HG03064 (cell line): ENCODE data around the gene ANKRD37.
"Not testable (repeated sequence)": the region's sequence is repeated elsewhere in the genome, so short reads cannot be mapped to it uniquely, and the experiment has no call there.

ENCODE experiments used
- ATAC-seq: cut with Tn5 transposase; IDR thresholded peaks from one replicate; pipeline ENCODE4 v1.9.1; 2021; ENCODE audit warnings: low read depth; ENCODE audit not compliant: unreplicated experiment

Gene ANKRD37

DNA sequence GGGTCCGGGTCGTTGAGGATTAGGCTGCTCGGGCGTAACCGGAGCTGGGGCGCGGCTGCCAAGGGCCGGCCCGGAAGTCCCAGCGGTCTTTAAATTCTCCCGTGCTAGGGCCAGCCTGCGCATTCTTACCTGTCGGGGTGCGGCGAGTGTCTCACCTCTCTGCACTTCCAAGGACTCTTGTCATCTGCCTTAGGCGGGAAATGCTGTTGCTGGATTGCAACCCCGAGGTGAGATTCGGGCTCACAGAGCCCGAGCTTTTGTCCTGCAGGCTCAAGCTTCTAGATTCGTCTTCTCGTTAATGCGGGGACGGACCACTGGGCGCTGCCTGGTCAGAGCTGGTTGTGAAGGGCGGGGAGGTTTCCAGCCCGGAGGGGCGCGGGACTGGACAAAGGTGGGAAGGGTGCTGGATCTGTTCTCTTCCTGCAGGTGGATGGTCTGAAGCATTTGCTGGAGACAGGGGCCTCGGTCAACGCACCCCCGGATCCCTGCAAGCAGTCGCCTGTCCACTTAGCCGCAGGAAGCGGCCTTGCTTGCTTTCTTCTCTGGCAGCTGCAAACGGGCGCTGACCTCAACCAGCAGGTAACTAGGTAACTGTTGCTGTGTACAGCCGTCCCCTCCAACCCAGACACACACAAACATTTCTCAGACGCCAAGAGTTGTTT is at the start of gene ANKRD37:
TSS of gene ANKRD37 (plus strand) at position 118 of the 662 bp plus-strand sequence. CDS start at position 201, 83 bp downstream.
- no peak for ATAC-seq

GRCh38 chr4:185346975-185347601 is 49.6 kb upstream of the ANKRD37 start:
- ATAC-seq = no peak

- ATAC-seq = no peak
Observed at GRCh38 chr4:185351691-185352090, 45.0 kb upstream of the ANKRD37 start.

DNA sequence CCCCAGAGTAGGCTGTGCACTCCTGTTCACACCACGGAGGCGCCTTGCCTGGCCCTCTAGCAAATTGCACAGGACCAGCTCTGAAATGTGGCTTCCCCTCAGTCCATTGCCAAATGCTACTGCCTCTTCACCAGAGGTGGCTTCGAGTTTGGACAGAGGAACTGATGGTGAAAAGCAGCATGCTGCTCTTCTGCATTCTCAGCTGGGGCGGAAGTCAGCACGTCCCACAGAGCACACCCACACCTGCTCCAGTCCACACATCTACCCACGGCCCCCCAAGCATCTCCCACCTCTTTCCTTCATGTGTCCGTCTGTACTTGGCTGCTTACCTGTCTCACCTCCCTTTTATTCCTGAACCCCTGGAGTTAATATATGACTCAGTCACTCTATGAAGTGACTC is 44.4 kb upstream of the ANKRD37 start:
- ATAC-seq = no peak

- no peak for ATAC-seq
Observed at GRCh38 chr4:185352741-185353140, 43.9 kb upstream of the ANKRD37 start.

- ATAC-seq = no peak
Observed at GRCh38 chr4:185357211-185357610, 39.4 kb upstream of the ANKRD37 start.

DNA sequence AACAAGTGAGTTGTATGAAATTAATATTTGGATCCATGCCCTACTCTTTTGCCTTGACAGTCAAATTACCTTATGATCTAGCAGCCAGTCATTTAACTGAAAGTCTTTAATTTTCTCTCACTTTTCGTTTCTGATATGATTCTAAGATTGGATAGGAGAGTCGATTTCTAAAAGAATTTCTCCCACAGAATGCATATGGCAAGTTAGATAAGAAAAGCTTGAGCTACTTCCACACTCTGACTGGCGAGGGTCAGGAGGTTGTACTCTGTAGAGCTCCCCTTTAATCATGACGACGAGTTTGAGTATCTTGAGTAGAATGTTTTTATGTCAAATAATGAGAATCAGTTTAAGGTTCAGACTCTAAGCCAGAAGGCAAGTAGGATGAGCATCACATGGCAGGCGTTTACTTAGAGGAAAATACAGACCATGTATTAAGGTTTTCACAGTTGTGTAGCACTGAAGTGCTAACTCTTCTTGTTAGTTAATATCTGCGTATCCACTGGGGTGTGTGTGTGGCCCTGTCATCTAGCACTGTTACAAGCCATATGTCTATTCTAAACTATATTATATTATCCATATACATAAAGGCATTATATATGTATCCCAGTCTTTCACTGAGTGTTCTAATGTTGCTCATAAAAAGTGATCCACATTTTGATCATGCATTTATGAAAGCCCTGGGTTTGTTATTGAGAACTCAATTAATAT is 38.8 kb upstream of the ANKRD37 start:
- no peak for ATAC-seq

DNA sequence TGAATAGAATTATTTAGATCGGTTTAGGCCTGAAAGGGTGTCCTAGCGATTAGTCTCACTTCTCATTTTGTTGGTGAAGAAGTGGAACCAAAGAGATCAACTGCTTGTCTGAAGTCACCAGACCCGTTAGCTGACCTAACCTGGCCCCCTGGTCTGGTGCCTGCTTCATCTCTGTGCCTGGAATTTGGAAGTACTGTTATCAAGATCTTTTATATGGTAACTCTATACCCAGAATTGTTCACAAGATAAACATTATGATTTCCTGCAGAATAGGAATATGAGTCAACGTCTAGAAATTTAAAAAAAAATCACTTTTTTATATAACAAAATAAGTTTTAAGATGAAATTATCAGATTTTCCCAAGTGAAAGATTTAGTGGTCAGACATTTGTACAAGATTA is 38.1 kb upstream of the ANKRD37 start:
- no peak for ATAC-seq

DNA sequence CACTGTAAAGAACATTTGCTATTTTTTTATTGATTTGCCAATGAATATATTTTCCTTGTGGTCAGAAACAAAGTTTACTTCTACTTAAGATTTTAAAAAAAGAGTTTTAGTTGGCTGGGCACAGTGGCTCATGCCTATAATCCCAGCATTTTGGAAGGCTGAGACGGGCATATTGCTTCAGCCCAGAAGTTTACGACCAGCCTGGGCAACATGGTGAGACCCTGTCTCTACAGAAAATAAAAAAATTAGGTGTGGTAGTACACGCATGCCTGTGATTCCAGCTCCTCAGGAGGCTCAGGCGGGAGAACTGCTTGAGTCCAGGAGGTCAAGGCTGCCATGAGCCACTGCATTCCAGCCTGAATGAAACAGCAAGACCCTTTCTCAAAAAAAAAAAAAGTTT is 37.7 kb upstream of the ANKRD37 start:
- ATAC-seq = no peak

DNA sequence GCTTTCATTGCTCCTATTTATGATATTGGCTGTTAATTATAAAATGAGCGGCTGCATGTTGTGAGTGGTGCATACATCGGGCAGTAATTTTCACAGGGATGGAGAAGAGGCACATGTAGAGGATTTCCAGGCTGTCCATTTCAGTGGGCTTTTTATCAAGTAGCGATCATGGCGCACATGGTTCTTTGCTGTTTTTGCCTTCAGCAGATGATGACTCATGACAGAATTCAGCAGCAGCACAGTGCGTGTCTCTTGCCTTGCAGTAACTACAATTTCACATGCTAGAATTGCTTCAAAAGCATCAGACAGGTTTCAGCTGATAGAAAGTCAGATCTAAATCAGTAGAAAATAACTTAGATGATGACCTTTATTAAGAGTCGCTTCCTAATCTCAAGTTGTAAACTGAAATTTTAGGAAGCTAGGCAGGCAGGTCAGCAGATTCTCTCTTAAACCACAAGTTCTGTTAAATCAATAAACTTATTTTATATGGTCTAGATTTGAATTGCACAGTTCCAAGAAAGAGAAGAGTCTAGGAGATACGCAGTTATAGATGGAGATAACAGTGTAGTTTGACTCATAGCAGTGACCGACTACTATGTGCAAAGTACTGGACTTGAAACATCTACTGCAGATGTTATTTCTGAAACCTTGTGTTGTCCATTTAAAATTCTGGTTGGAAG is 36.7 kb upstream of the ANKRD37 start:
- no peak for ATAC-seq

GRCh38 chr4:185361872-185362271 is 34.8 kb upstream of the ANKRD37 start:
- ATAC-seq = no peak

GRCh38 chr4:185362570-185362969 is 34.1 kb upstream of the ANKRD37 start:
- ATAC-seq = not testable (repeated sequence)

DNA sequence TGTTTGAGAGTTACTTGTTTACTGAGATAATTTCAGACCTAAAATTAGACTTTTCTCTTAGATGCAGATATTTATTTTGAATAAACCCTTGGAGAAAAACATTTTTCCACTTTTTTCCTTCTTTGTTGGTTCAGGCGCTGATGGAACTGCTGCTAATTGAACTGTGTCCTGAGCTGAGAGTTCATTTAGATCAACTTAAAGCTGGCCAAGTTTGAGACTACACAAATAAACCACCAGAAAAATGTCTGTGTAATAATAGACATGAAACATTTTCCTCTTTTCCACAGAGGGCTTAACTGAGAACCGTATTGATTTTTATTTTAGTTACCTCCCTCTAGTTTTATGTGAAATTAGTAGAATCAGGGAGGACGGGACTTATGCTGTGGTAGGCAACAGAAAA is 33.4 kb upstream of the ANKRD37 start:
- ATAC-seq = no peak

DNA sequence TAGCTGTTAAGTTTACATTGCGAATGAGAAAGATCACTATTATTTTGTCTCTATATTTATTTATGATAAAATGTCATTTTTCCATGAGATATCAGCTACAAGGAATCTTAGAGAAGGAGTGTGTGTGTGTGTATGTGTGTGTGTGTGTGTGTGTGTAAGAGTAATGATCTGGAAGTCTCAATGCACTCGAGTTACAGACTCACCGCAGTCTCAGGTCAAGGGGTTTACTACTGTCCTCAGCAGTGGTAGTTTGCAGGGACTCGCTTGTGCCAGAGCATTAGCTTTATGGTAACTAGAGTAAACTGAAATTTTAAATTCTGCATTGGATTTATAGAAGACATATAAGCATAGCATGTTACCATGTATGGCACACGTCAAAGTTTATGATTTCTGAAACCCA is 31.8 kb upstream of the ANKRD37 start:
- ATAC-seq = no peak

GRCh38 chr4:185369731-185370130 is 26.9 kb upstream of the ANKRD37 start:
- ATAC-seq = no peak

DNA sequence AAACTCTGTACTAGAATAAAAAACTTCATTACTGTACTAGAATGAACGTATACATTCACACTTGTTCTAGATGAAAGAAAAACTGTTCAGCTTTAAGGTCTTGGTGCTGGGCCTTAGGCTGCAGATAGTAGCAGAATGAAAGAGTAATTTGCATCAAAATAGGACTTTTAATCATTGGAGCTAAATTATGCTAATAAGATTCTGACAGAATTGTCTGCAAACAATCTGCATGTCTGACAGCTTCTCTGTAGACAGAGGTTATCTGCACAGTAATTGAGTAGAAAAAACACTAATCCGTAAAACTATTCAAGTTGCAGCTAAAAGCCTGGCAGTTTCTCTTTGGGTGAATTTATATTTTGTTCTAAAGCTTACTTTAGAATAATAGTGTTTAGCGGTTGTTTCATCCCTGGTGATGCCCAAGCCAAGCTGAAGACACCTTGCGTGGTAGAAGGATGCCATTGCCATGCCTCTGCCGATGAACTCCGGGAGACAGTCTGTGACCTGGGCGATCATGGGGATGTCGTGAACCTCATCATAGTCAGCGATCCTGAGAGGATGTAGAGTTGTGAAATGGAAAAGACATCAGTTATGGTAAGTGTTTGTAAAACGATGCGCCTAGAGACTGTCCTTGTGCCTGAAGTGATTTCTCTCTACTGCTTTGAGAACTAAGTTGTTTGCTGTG is 26.2 kb upstream of the ANKRD37 start:
- no peak for ATAC-seq

DNA sequence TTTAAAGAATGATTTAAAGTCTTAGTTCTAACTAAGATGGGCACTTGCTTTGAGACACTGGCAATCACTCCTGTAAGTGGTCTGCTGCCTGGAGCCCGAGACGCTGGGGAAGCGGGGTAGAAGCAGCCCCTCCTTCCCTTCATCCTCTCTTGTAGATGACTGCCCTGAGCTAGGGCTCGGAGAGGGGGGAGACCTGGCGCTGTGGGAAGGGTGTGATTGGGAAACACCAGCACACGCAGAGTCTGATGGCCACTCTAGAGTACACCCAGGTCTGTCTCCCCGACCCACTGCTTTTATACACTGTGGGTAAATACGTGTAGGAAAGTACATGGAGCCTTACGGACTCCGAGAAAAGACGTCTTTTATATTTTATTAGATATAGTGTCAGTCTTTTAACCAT is 24.9 kb upstream of the ANKRD37 start:
- no peak for ATAC-seq

GRCh38 chr4:185374027-185374426 is 22.6 kb upstream of the ANKRD37 start:
- no peak for ATAC-seq

DNA sequence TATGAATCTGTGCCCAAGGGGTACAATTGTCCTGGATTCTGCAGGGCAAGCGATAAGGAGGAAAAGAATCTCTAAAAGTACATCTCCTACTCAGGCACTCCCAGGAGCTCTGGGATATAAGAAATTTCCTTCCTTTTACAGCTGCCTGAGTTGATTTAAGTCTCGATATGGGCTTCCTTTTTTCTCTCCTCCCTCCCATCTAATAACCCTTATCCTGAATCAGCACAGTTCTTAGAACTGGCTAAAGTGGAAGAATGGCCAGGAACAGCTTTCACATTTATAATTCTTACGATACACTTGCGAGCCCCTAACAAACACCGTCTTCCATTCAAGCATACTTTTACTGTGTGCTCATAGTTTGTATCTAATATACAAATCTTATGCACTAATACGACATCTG is 22.1 kb upstream of the ANKRD37 start:
- no peak for ATAC-seq

GRCh38 chr4:185378264-185378663 is 18.4 kb upstream of the ANKRD37 start:
- no peak for ATAC-seq
